ENCODE results near the gene HIVEP3.
A peak's percentile ranks its signal among the peaks of the same experiment; 100 is the strongest.

Gene HIVEP3

GRCh38 chr1:41774471-41774990 is 144.2 kb downstream of the HIVEP3 start (continued):
- TF ChIP-seq ELK4 (IDR thresholded peaks at IDR 0.05; ENCODE audit: borderline replicate concordance, low read depth, low read length) (no peak), ZNF639 (tag by site-specific recombination; IDR thresholded peaks at IDR 0.05) (no peak), AEBP2 (tag by site-specific recombination; IDR thresholded peaks at IDR 0.05; ENCODE audit: borderline replicate concordance) (no peak), ZNF645 (tag by site-specific recombination; IDR thresholded peaks at IDR 0.05) (no peak), ZNF26 (tag by site-specific recombination; IDR thresholded peaks at IDR 0.05) (no peak), ZNF202 (tag by site-specific recombination; IDR thresholded peaks at IDR 0.05; ENCODE audit: borderline replicate concordance) (no peak), ZNF394 (tag by site-specific recombination; IDR thresholded peaks at IDR 0.05; ENCODE audit: borderline replicate concordance) (peak; percentile 92), ZNF777 (tag by site-specific recombination; IDR thresholded peaks at IDR 0.05; ENCODE audit: borderline replicate concordance) (no peak), ZNF513 (tag by site-specific recombination; IDR thresholded peaks at IDR 0.05) (no peak), ZNF558 (tag by site-specific recombination; IDR thresholded peaks at IDR 0.05) (0 out of 2 replicates have a peak, but pooled peaks have one; percentile 36), BCL11B (tag by site-specific recombination; IDR thresholded peaks at IDR 0.05; ENCODE audit: low read depth) (no peak), ZBTB11 (tag by site-specific recombination; conservative IDR thresholded peaks at IDR 0.05; ENCODE audit: low read depth) (peak; percentile 64; the same call in 1 of the 2 replicates), ZNF629 (tag by site-specific recombination; IDR thresholded peaks at IDR 0.05) (peak; percentile 31; the same call in 1 of the 2 replicates), ZNF426 (tag by site-specific recombination; IDR thresholded peaks at IDR 0.05) (peak; percentile 74), ZNF510 (tag by site-specific recombination; IDR thresholded peaks at IDR 0.05; ENCODE audit: insufficient replicate concordance) (peak; percentile 38), ZNF560 (tag by site-specific recombination; IDR thresholded peaks at IDR 0.05; ENCODE audit: borderline replicate concordance) (0 out of 2 replicates have a peak, but pooled peaks have one; percentile 24), ZNF518A (tag by site-specific recombination; conservative IDR thresholded peaks at IDR 0.05; ENCODE audit: low read depth) (peak; percentile 85), ZNF664 (tag by site-specific recombination; IDR thresholded peaks at IDR 0.05) (0 out of 2 replicates have a peak, but pooled peaks have one; percentile 14), ZNF555 (tag by site-specific recombination; conservative IDR thresholded peaks at IDR 0.05) (peak; percentile 57)

Measured in HEK293 (cell line).